Adrenal gland (tissue), 5 donors: ENCODE measurements around the gene TFB1M.

Experiments used
- POLR2A ChIP-seq, 2 donors: fragments of 450-650 bp; IDR thresholded peaks; one replicate each; pipeline ENCODE4 v1.6.1; 2017; ENCODE audit warnings: antibody characterized with exemption in 2 of 2, mild to moderate bottlenecking in 2 of 2, moderate library complexity in 1 of 2
- TF ChIP-seq, protein P1 (sequence below), 6 experiments: fragments of 450-650 bp in 4 of 6; fragments of 200-600 bp in 2 of 6; sonication (generic) in 1 of 6; IDR thresholded peaks; 1 replicate in 5 of 6; 2 replicates in 1 of 6; pipeline versions ENCODE4 v1.5.1 to v1.8.0; 2016 to 2021; ENCODE audit warnings: antibody characterized with exemption in 6 of 6, mild to moderate bottlenecking in 2 of 6, moderate library complexity in 1 of 6
- donor health status: DM: no; HTN: no; CAD: no.

DNA sequence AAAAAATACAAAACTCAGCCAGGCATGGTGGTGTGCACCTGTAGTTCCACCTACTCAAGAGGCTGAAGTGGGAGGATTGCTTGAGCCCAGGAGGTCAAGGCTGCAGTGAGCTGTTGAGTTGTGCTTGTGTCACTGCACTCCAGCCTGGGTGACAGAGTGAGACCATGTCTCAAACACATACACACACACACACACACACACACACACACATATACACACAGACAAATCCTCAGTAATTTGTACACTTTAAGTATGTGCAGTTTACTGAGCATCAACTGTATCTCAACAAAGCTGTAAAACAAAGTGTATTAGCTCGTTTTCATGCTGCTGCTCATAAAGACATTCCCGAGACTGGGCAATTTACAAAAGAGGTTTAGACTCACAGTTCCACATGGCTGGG lies 7.3 kb downstream of the TFB1M start:
- TF ChIP-seq POLR2A (IDR thresholded peaks at IDR 0.05) = no peak
- TF ChIP-seq, protein P1, sequence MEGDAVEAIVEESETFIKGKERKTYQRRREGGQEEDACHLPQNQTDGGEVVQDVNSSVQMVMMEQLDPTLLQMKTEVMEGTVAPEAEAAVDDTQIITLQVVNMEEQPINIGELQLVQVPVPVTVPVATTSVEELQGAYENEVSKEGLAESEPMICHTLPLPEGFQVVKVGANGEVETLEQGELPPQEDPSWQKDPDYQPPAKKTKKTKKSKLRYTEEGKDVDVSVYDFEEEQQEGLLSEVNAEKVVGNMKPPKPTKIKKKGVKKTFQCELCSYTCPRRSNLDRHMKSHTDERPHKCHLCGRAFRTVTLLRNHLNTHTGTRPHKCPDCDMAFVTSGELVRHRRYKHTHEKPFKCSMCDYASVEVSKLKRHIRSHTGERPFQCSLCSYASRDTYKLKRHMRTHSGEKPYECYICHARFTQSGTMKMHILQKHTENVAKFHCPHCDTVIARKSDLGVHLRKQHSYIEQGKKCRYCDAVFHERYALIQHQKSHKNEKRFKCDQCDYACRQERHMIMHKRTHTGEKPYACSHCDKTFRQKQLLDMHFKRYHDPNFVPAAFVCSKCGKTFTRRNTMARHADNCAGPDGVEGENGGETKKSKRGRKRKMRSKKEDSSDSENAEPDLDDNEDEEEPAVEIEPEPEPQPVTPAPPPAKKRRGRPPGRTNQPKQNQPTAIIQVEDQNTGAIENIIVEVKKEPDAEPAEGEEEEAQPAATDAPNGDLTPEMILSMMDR (IDR thresholded peaks at IDR 0.05) = no peak
